ENCODE results near the gene KYNU. TPM values are rescaled to one million over a fixed set of nuclear protein-coding genes. Genes with fewer than 3 reads are reported as not detected.
A peak's percentile ranks its signal among the peaks of the same experiment; 100 is the strongest.
"Not testable (repeated sequence)": the region's sequence is repeated elsewhere in the genome, so short reads cannot be mapped to it uniquely, and the experiment has no call there.

The KYNU gene
- polyA plus RNA-seq, 1 experiment: 0.04 TPM

DNA sequence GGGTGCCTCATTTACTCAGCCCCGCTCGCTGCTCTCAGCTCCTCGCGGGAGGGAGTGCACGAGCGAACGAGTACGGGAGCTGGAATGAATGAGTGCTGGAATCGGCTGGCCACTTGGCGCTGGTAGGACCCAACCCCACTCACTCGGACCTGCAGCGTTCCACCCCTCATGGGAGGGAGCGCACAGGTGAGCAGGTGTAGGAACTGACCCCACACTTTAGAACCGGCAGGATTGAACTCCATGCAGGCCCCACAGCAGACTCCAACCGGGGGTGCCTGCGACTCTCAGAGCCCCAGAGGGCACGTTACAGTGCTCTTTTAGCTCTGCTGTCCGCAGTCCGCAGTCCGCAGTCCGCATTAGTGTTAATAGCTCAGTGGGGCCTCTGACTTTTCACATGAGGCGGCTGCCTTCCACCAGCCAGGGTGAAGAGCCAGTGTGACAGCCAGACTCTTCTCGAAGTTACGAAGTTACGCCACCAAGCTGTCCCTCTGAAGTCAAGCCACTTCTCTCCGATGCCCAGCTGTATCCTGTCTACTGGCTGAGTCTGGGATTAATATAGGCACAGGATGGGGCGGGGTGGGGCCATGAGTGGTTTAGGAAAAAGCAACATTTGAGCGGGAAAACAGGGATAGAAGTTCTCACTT is 149.1 kb downstream of the KYNU start:
- Histone ChIP-seq H3K36me3 (ENCODE audit: control insufficient read depth, insufficient read depth, low read length) (no peaks in the 10 kb centered on the region), H3K4me3 (ENCODE audit: low read depth, low read length) (no peak overlapping the region), H3K27me3 (ENCODE audit: control insufficient read depth, insufficient read depth, low read length) (peaks cover 2% of the 10 kb centered on the region)
- ChIA-PET CTCF (interaction anchor here (0.6 kb wide), 1 partner anchor 145 kb away, joined by 3 read pairs; no protein-coding TSS in a partner anchor), POLR2A (no interaction called here)
- TF ChIP-seq, protein P1, sequence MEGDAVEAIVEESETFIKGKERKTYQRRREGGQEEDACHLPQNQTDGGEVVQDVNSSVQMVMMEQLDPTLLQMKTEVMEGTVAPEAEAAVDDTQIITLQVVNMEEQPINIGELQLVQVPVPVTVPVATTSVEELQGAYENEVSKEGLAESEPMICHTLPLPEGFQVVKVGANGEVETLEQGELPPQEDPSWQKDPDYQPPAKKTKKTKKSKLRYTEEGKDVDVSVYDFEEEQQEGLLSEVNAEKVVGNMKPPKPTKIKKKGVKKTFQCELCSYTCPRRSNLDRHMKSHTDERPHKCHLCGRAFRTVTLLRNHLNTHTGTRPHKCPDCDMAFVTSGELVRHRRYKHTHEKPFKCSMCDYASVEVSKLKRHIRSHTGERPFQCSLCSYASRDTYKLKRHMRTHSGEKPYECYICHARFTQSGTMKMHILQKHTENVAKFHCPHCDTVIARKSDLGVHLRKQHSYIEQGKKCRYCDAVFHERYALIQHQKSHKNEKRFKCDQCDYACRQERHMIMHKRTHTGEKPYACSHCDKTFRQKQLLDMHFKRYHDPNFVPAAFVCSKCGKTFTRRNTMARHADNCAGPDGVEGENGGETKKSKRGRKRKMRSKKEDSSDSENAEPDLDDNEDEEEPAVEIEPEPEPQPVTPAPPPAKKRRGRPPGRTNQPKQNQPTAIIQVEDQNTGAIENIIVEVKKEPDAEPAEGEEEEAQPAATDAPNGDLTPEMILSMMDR (IDR thresholded peaks at IDR 0.05; ENCODE audit: insufficient read depth, low read depth, low read length): no peak
- no peak for DNase-seq (ENCODE audit: low read depth)

DNA sequence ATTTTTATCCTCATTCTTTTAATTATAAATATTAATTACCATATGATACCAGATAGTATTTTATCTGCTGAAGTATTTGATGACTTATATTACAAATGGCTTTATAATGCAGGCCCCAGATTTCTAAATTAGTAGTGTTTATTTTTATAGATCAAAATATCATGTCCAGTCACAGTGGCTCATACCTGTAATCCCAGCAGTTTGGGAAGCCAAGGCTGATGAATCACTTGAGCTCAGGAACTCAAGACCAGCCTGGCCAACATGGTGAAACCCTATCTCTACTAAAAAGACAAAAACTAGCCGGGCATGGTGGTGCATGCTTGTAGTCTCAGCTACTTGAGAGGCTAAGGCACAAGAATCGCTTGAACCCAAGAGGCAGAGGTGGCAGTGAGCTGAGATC is 151.7 kb downstream of the KYNU start:
- Histone ChIP-seq H3K4me3 (ENCODE audit: low read depth, low read length) (no peak overlapping the region), H3K36me3 (ENCODE audit: control insufficient read depth, insufficient read depth, low read length) (no peaks in the 10 kb centered on the region), H3K27me3 (ENCODE audit: control insufficient read depth, insufficient read depth, low read length) (peaks cover 2% of the 10 kb centered on the region)
- TF ChIP-seq, protein P1 (IDR thresholded peaks at IDR 0.05; ENCODE audit: insufficient read depth, low read depth, low read length): no peak
- ChIA-PET CTCF (no interaction called here), POLR2A (no interaction called here)
- no peak for DNase-seq (ENCODE audit: low read depth)

DNA sequence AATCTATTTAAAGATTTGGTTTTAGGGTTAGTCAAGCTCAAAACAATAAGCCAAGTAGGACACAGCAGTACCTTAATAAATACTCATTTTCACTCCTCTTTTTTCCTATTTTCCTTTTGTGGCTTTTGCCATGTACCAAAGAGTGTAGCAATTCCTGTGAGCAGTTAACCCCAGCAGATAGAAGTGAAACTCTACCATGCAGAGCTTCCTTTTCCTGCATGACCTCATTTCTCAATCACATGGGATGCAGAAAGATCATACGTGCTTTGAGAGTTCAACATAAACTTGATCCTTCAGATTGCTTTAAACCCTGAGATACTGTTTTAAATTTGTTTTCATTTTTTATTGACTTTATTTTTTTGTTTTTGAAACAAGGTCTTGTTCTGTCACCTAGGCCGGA is 152.7 kb downstream of the KYNU start:
- TF ChIP-seq, protein P1 (IDR thresholded peaks at IDR 0.05; ENCODE audit: insufficient read depth, low read depth, low read length): no peak
- H3K27me3 ChIP-seq (ENCODE audit: control insufficient read depth, insufficient read depth, low read length): peaks cover 2% of the 10 kb centered on the region
- CTCF ChIA-PET: no interaction called here
- no peaks in the 10 kb centered on the region for H3K36me3 ChIP-seq (ENCODE audit: control insufficient read depth, insufficient read depth, low read length)
- DNase-seq (ENCODE audit: low read depth): no peak
- no peak overlapping the region for H3K4me3 ChIP-seq (ENCODE audit: low read depth, low read length)
- POLR2A ChIA-PET: no interaction called here

DNA sequence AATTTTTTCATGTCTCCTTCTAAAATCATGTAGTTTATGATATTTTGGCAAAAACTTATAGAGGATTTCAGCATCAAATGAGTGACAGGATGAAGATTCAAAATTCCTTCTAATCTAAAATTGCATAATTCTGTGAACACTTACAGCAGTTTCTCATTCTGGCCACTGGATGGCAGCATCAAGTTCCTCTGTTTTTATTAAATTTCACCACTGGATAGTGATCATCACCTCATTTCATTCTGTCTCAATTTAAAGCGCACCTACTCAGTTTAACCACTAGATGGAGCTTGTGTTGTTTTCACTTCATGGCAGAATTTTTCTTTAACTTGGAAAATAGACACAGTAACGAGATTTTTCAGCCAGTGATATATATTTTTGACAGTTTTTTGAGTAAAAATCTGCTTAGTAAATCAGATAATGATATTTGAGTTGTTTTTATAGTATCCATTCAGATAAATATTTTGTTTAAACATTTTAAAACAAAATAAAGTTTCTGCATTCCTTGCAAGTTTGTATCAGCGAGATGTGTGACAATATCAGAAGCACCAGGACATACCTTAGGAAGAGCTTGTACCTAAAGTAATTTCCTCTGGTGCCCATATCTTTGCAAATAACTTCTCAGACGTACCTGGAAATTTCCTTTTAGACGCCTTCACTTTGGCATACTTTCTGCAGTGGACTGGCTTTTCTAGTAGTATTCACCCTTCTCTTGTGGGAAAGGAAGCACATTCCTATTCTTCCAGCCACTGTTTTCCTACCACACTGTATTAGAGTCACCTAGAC is 157.0 kb downstream of the KYNU start:
- ChIA-PET POLR2A (no interaction called here), CTCF (interaction anchor here (0.6 to 3.9 kb wide), 12 partner anchors 12 to 290 kb away, joined by 3 to 22 read pairs (median 4); no protein-coding TSS in a partner anchor)
- no peak overlapping the region for H3K4me3 ChIP-seq (ENCODE audit: low read depth, low read length)
- no peaks in the 10 kb centered on the region for H3K36me3 ChIP-seq (ENCODE audit: control insufficient read depth, insufficient read depth, low read length)
- H3K27me3 ChIP-seq (ENCODE audit: control insufficient read depth, insufficient read depth, low read length): no peaks in the 10 kb centered on the region
- TF ChIP-seq, protein P1 (IDR thresholded peaks at IDR 0.05; ENCODE audit: insufficient read depth, low read depth, low read length): peak; percentile 90
- DNase-seq (ENCODE audit: low read depth): peak; percentile 43

DNA sequence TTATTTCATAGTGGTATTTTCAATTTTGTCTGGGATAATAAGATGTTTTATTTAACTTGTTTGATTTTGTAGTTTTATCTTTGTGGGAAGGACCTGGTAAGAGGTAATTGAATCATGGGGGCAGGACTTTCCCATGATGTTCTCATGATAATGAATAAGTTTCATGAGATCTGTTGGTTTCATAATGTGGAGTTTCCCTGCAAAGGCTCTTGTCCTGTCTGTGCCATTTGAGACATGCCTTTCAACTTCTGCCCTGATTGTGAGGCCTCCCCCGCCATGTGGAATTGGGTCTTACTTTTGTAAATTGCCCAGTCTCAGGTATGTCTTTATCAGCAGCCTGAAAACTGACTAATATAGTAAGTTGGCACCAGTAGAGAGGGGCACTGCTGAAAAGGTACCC is 174.0 kb downstream of the KYNU start:
- Histone ChIP-seq H3K36me3 (ENCODE audit: control insufficient read depth, insufficient read depth, low read length) (no peaks in the 10 kb centered on the region), H3K27me3 (ENCODE audit: control insufficient read depth, insufficient read depth, low read length) (no peaks in the 10 kb centered on the region), H3K4me3 (ENCODE audit: low read depth, low read length) (no peak overlapping the region)
- DNase-seq (ENCODE audit: low read depth): no peak
- ChIA-PET POLR2A (no interaction called here), CTCF (no interaction called here)
- TF ChIP-seq, protein P1 (IDR thresholded peaks at IDR 0.05; ENCODE audit: insufficient read depth, low read depth, low read length): no peak

DNA sequence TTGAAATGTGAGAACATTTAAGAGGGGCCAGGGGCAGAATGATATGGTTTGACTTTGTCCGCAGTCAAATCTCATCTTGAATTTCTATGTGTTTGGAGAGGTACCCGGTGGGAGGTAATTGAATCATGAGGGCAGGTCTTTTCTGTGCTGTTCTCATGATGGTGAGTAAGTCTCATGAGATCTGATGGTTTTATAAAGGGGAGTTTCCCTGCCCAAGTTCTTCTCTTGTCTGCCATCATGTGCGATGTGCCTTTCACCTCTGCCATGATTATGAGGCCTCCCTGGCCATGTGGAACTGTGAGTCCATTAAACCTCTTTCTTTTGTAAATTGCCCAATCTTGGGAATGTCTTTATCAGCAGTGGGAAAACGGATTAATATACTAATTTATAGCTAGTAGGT is 176.0 kb downstream of the KYNU start:
- CTCF ChIA-PET: interaction anchor here (1.2 to 1.4 kb wide), 2 partner anchors 9 to 19 kb away, joined by 3 to 4 read pairs; no protein-coding TSS in a partner anchor
- H3K36me3 ChIP-seq (ENCODE audit: control insufficient read depth, insufficient read depth, low read length); DNase-seq (ENCODE audit: low read depth); H3K27me3 ChIP-seq (ENCODE audit: control insufficient read depth, insufficient read depth, low read length); POLR2A ChIA-PET; H3K4me3 ChIP-seq (ENCODE audit: low read depth, low read length): not testable (repeated sequence)
